Measurements from ENCODE around the gene DGKG.

Gene DGKG

GRCh38 chr3:186109897-186110803 lies 251.9 kb downstream of the DGKG start:
- no peak overlapping the region for H3K27ac ChIP-seq (ENCODE audit: low read depth, low read length)
- H3K27me3 ChIP-seq (ENCODE audit: control insufficient read depth, low read length) = peaks cover 88% of the 10 kb centered on the region
- TF ChIP-seq CTCF (IDR thresholded peaks at IDR 0.05; ENCODE audit: low read depth, low read length, poor library complexity, severe bottlenecking) = no peak
- no peak for TF ChIP-seq EZH2phosphoT487 (IDR thresholded peaks at IDR 0.05; ENCODE audit: borderline replicate concordance, low read length)
- H3K9me2 ChIP-seq (replicated peaks; ENCODE audit: control insufficient read depth, low read length) = no peaks in the 10 kb centered on the region
- H3K9me3 ChIP-seq (ENCODE audit: control insufficient read depth, insufficient read depth, low read length) = no peaks in the 10 kb centered on the region
- no peaks in the 10 kb centered on the region for H3K36me3 ChIP-seq (ENCODE audit: control insufficient read depth, low read length)
- H3K4me1 ChIP-seq (ENCODE audit: control insufficient read depth, low read length) = peaks cover 26% of the 10 kb centered on the region
- H3K4me3 ChIP-seq (ENCODE audit: low read length) = peak overlapping the region; percentile 63
- H3F3A ChIP-seq (ENCODE audit: control insufficient read depth, insufficient read depth) = no peaks in the 10 kb centered on the region
- peak overlapping the region; percentile 68 for H3K4me2 ChIP-seq (ENCODE audit: low read length)
- H4K20me1 ChIP-seq (ENCODE audit: control insufficient read depth, insufficient read depth, low read depth, low read length) = peaks cover 6% of the 10 kb centered on the region
- no peaks in the 10 kb centered on the region for H3K79me2 ChIP-seq (ENCODE audit: control insufficient read depth, low read length)

DNA sequence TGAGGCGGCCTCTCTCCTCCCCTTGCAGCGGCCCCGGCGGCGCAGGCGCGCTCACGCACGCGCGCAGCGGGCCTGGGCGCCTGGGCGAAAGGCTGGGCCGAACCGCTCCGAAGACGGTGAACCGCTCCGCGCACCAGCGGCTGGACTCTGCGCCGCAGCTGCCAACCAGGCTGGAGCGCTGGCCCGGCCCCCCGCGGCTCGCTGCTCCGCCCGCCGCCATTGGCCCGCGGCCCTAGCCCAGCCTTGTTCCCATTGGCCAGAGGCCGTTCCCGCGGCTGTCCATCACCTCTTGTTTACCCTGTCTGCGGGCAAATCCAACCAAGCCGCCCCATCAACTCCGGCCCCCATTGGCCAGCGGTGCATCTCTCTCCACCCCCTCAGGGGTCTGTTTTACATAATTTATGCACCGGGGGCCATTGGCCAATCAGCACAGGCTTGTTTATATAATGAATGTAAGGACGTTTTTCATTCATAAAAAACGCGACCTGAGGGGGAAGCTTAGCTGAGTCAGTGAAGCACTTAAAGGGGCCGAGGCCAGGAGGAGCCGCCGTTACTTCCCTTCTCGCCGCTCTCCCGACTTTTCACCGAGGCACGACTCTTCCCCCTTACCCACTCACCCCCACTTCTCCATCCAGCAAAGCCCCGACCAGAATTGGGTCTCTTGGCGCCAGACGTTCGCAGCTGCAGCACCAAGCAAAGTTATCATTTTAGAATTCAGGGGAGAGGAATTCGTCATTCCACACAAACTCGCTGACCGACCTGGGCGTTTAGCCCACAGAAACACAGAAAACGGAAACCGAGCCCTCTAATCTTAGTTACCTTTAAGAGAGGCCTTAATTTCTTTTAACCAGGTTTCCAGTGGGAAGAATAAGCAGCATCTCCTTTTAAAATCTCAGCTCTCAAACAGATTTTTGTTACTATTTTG lies 252.8 kb downstream of the DGKG start, which contains the start of gene ETV5:
Gene ETV5, minus strand, starts transcription at position 149 of the 925 bp plus-strand sequence. CDS start 3,221 bp downstream, outside the sequence.
- Histone ChIP-seq H3K27ac (ENCODE audit: low read depth, low read length) (no peak within 1 kb of the TSS), H3K36me3 (ENCODE audit: control insufficient read depth, low read length) (no peaks in the 10 kb centered on the region), H3K79me2 (ENCODE audit: control insufficient read depth, low read length) (no peaks in the 10 kb centered on the region), H3K4me1 (ENCODE audit: control insufficient read depth, low read length) (peaks cover 26% of the 10 kb centered on the region), H3K4me3 (ENCODE audit: low read length) (peak within 1 kb of the TSS; percentile 63), H4K20me1 (ENCODE audit: control insufficient read depth, insufficient read depth, low read depth, low read length) (peaks cover 6% of the 10 kb centered on the region; the same call in 1 of the 2 replicates), H3K9me2 (replicated peaks; ENCODE audit: control insufficient read depth, low read length) (no peaks in the 10 kb centered on the region), H3K4me2 (ENCODE audit: low read length) (peak within 1 kb of the TSS; percentile 68), H3F3A (ENCODE audit: control insufficient read depth, insufficient read depth) (no peaks in the 10 kb centered on the region), H3K9me3 (ENCODE audit: control insufficient read depth, insufficient read depth, low read length) (no peaks in the 10 kb centered on the region), H3K27me3 (ENCODE audit: control insufficient read depth, low read length) (peaks cover 89% of the 10 kb centered on the region)
- no peak for TF ChIP-seq CTCF (IDR thresholded peaks at IDR 0.05; ENCODE audit: low read depth, low read length, poor library complexity, severe bottlenecking)
- TF ChIP-seq EZH2phosphoT487 (IDR thresholded peaks at IDR 0.05; ENCODE audit: borderline replicate concordance, low read length) = no peak; the same call in 1 of the 2 replicates

DNA sequence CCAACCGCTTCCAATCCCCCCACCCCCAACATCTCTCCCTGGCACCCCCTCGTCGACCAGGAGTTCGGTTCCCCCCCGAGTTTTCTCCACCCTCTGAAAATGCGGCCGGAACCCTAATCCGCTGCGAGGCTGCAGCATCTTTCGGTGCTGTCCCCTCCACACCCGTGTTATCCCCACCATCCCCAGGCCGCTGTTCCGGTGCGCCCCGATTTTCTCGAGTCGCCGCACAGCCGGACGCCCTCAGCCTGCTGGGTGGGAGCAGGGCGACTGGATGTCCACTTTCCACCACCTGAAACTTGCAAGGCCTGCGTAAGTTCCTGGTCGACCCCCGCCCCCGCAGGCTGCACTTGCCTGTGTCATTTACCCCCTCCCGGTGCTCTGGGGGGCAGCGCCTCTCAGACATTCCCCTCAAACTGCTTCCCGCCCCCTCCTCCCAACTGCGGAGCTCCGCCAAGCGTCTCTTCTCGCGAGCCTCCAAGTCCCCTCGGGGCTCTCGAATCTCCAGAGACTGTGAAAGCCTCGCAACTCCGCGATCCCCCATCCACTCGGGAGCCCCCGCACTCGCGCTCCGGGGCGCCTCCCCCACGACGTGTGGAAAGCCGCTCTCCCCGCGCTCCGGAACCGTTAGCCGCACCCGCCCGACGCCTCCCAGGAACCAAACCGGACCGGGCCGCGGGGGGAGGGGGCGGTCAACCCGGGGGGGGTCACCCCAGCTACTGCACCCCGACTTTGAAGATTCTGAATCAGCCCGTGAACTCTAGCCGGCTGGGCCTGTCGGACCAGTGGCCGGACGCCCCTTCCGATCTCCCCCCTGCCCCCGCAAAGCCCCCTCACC lies 253.7 kb downstream of the DGKG start:
- Histone ChIP-seq H3K4me2 (ENCODE audit: low read length) (peak overlapping the region; percentile 68), H3K27ac (ENCODE audit: low read depth, low read length) (no peak overlapping the region), H3K9me3 (ENCODE audit: control insufficient read depth, insufficient read depth, low read length) (no peaks in the 10 kb centered on the region), H4K20me1 (ENCODE audit: control insufficient read depth, insufficient read depth, low read depth, low read length) (peaks cover 6% of the 10 kb centered on the region; the same call in 1 of the 2 replicates), H3K4me3 (ENCODE audit: low read length) (peak overlapping the region; percentile 63), H3K79me2 (ENCODE audit: control insufficient read depth, low read length) (no peaks in the 10 kb centered on the region), H3K9me2 (replicated peaks; ENCODE audit: control insufficient read depth, low read length) (no peaks in the 10 kb centered on the region), H3K4me1 (ENCODE audit: control insufficient read depth, low read length) (peaks cover 26% of the 10 kb centered on the region), H3K27me3 (ENCODE audit: control insufficient read depth, low read length) (peaks cover 89% of the 10 kb centered on the region), H3F3A (ENCODE audit: control insufficient read depth, insufficient read depth) (no peaks in the 10 kb centered on the region), H3K36me3 (ENCODE audit: control insufficient read depth, low read length) (no peaks in the 10 kb centered on the region)
- no peak; the same call in 1 of the 2 replicates for TF ChIP-seq EZH2phosphoT487 (IDR thresholded peaks at IDR 0.05; ENCODE audit: borderline replicate concordance, low read length)
